GM19395 (cell line): ENCODE measurements around the gene MYOM1.

Experiments
- ATAC-seq: cut with Tn5 transposase; IDR thresholded peaks from one replicate; pipeline ENCODE4 v1.9.1; 2021; ENCODE audit warnings: mild to moderate bottlenecking, moderate library complexity; ENCODE audit not compliant: unreplicated experiment

Gene MYOM1

GRCh38 chr18:3190610-3191009 lies 29.2 kb downstream of the MYOM1 start:
- ATAC-seq = no peak

GRCh38 chr18:3189884-3190283 lies 29.9 kb downstream of the MYOM1 start:
- no peak for ATAC-seq

DNA sequence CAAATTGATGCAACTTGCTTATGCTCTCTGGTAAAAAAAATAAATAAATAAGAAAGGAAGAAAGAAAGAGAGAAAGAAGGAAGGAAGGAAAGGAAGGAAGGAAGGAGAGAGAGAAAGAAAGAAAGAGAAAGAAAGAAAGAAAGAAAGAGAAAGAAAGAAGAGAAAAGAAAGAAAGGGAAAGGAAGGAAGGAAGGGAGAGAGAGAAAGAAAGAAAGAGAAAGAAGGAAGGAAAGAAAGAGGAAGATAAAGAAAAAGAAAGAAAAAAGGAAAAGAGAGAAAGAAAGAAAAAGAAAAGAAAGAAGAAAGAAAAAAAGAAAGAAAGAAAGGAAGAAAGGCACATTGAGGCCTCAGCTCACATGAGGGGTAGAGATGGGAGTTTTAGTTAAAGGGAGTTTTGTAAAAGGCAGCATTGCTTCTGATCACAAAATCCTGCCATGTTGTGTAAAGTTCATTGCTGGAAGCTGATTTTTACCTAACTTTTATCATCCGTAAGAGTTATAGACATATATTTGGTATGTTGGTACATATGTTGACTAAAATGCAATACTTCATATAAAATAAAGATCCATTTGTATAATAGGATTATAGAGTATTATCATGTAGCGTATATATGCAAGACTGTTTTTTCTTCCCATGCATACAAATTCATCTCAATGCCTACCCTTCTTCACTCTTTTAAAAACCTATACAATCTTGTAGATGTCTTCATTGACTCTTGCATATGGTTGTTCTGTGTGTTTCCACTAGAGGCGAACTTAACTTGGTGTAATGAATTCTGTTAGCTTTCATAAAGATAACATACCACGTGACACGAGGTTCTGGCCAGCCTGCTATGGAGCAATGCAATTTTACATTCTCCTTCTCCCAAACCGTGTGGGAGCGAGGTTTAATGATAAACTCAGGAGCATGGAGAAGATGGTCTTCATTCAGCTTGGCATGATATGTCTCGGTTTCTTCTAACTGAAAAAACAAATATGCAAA lies 32.8 kb downstream of the MYOM1 start:
- no peak for ATAC-seq

DNA sequence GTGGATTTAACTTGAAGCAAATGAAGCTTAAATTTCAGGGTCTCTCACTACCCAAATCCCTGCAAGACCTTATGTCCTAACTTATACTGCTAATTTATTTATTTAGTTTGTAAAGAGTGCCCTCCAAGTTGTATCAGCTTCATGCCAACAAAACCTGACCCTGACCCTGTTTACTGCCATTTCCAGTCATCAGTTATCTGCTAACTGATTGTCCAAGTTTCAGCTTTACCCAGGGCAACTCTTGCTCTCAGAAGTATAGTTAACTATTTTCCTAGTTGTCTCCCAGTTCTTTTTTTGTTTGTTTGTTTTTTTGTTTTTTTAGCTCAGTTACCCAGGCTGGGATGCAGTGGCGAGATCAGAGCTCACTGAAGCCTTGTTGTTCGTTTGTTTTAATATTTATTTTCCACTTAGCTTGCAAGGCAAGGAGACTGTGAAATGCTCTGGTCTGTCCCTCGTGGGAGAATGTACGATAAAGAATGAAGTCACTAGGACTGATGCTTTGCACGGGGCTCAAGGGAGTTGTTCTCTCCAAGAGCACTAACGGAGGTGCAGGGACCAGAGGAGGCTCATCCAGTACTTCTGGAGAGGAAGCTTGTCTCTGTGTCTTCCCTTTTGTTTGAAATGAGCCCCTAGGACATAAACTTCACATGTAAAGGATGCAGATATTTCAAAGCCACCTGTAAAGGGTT lies 35.3 kb downstream of the MYOM1 start:
- no peak for ATAC-seq

GRCh38 chr18:3183103-3183717 lies 36.6 kb downstream of the MYOM1 start:
- ATAC-seq = no peak

- no peak for ATAC-seq
Measured at GRCh38 chr18:3180325-3180724, 39.4 kb downstream of the MYOM1 start.

- peak; percentile 70 for ATAC-seq
Measured at GRCh38 chr18:3179430-3180089, 40.2 kb downstream of the MYOM1 start.

GRCh38 chr18:3177902-3178687 lies 41.7 kb downstream of the MYOM1 start:
- ATAC-seq = peak; percentile 83

- ATAC-seq = no peak
Measured at GRCh38 chr18:3175195-3175758, 44.5 kb downstream of the MYOM1 start.

GRCh38 chr18:3172097-3172496 lies 47.7 kb downstream of the MYOM1 start:
- ATAC-seq = peak; percentile 48

DNA sequence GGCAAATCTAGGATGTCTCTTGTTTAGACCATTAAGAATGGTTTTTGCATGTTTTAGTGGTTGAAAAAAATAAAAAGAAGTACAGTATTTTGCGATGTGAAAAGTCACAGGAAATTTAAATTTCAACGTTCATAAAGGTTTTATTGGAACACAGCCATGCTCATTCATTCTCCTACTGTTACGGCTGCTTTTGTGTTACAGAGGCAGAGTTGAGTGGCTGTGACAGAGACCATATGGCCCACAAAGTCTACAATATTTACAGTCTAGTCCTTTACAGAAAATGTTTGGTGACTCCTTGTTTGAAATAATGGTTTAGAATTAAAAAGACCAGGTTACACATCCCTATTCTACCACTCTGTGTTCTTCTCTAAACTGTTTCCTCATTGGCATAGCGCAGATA lies 48.1 kb downstream of the MYOM1 start:
- no peak for ATAC-seq

GRCh38 chr18:3170441-3171161 lies 49.2 kb downstream of the MYOM1 start:
- ATAC-seq = no peak

DNA sequence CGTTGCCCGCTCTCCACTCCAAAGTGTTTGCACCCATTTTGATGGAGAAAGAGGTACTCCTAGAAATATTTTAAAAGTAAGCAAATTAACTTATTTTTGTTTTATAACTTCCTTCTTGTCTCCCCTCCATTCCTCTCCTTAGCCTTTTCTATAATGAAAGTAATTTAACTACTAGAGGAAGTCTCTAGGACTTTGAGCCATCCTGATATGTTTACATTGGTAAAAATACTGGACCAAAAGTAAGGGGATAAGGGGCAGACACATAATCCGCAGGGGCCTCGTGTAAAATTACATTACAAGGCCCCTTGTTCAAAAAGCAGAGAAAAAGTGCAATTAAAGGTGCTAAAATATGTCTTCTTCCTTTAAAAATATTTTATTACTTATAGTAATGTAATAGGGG lies 55.4 kb downstream of the MYOM1 start:
- ATAC-seq = no peak

- no peak for ATAC-seq
Measured at GRCh38 chr18:3163968-3164367, 55.8 kb downstream of the MYOM1 start.

- ATAC-seq = no peak
Measured at GRCh38 chr18:3162181-3162580, 57.6 kb downstream of the MYOM1 start.

- ATAC-seq = no peak
Measured at GRCh38 chr18:3159830-3160229, 59.9 kb downstream of the MYOM1 start.

GRCh38 chr18:3157606-3158005 lies 62.2 kb downstream of the MYOM1 start:
- ATAC-seq = no peak

DNA sequence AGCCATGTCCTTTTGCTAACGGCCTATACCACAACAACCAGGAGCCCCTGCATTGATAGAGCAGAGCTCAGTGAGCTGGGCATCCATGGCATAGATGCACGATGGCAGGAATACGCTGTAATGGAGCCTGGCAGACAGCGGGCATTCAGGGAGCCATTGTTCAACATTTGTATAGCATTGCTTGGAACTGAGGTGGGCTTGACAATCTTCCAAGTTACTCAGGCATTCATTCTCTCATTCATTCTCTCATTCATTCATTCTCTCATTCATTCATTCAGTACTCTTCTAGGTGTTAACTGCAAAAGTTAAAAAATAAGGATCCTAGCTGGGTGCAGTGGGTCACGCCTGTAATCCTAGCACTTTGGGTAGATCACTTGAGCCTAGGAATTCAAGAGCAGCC lies 62.7 kb downstream of the MYOM1 start:
- no peak for ATAC-seq

DNA sequence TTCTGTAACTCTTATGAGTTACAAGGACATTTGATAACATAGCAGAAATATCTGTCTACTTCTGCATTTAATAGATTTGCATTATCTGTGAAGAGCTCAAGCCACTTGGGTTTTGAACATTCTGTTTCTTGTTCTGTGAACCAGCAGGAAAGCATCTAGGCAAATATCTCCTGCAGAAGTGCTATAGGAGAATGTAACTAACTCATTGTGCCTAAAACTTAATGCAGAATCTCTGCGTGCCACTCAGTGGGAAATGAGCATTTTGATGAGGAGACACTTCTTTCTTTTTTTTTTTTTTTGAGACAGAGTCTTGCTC lies 63.5 kb downstream of the MYOM1 start:
- no peak for ATAC-seq

DNA sequence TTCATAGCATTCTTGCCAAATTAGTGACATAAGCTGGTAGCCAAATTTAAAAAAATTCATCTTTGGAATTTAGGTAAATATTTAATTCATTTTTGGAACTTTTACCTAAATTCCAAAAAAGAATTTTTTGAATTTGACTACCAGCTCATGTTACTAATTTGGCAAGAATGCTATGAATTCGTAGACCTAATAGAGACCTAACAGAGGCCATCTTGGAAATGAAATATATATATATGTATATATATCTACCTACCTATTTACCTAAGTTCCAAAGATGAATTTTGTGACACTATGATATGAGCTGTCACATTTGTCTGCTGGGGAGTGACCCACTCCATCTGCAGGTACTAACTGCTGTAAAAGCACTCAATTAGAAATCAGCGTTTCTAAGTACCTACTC lies 65.6 kb downstream of the MYOM1 start:
- no peak for ATAC-seq
